Pancreas (tissue), 10 donors: ENCODE data around the gene RAD23A. TPM values are rescaled to one million over a fixed set of nuclear protein-coding genes. Genes with fewer than 3 reads are reported as not detected.

Experiments used
- ATAC-seq, 4 donors: fragments of 200-7000 bp; cut with Tn5 transposase; one replicate each; pipeline versions ENCODE4 v1.8.0 to v1.9.1; 2020; ENCODE audit warnings: mild to moderate bottlenecking in 4 of 4, moderate library complexity in 4 of 4
- DNase-seq, 6 donors: peaks; one replicate each; pipeline ENCODE4 v3.0.0-alpha.2; 2020
- FAIRE-seq: peaks from 2 replicates; lab custom pipeline; 2012; peaks lifted over from hg19 to GRCh38; lab: Jason Lieb, UNC
- H3K27ac ChIP-seq, 4 donors: fragments of 200-600 bp; sonication (generic); 1 replicate in 3 of 4; 2 replicates in 1 of 4; pipeline versions ENCODE4 v1.5.0 to v1.8.0; 2020
- H3K27me3 ChIP-seq, 4 donors: fragments of 200-600 bp; one replicate each; pipeline ENCODE4 v1.8.0; 2021
- H3K36me3 ChIP-seq, 3 donors: fragments of 200-600 bp; sonication (generic) in 1 of 3; one replicate each; pipeline versions ENCODE4 v1.5.0 to v1.8.0; 2020 to 2021
- H3K4me1 ChIP-seq, 3 donors: fragments of 200-600 bp; one replicate each; pipeline ENCODE4 v1.8.0; 2021
- H3K4me3 ChIP-seq, 4 donors: fragments of 200-600 bp; sonication (generic) in 2 of 4; one replicate each; pipeline versions ENCODE4 v1.5.0 to v1.8.0; 2020 to 2021
- H3K9me3 ChIP-seq, 4 donors: fragments of 200-600 bp; one replicate each; pipeline ENCODE4 v1.8.0; 2021
- WGBS, 2 donors: extraction: QIAGEN DNeasy Blood & Tissue Kit; methylation state at CpG; one replicate each; pipeline ENCODE4 v1.1.7; 2013; 5-methylcytosine and 5-hydroxymethylcytosine counted together
- intact Hi-C, 3 donors: fragments of 100-400 bp; cut with DNase I; formaldehyde crosslinking; loops; one replicate each; pipeline versions ENCODE4 v1.11.1 to v1.14.2; 2022
- polyA plus RNA-seq, 2 donors: library from polyadenylated mRNA; stranded (reverse); fragments of 200-250 nt; gene quantifications; one replicate each; pipeline ENCODE4 v1.2.3, GENCODE V29; 2013
- total RNA-seq, 6 donors: library from RNA; stranded (reverse); fragmentation: NEBNext Ultra II Directional in 4 of 6; extraction: Animal tissue kit (Norgen Biotek cat#: 25700) in 4 of 6; gene quantifications; one replicate each; pipeline versions ENCODE4 v1.2.1 to v1.2.4, GENCODE V29; 2021 to 2023
- TF ChIP-seq, protein P1 (sequence below), 4 donors: fragments of 200-600 bp; sonication (generic) in 3 of 4; IDR thresholded peaks; one replicate each; pipeline versions ENCODE4 v1.5.0 to v1.8.0; 2021; ENCODE audit warnings: antibody characterized with exemption in 4 of 4
- donor health status: healthy with polysubstance abuse.
- donor health status: DM: no; HTN: no; CAD: no; lungs with moderate emphysema.
- donor health status: DM: no; HTN: no; CAD: no.
- donor health status: control.
- donor health status: control.
- donor health status: Bipolar disorder and iron deficiency.
- donor health status: DM: yes; HTN: yes; CAD: no.
- donor health status: DM: no; HTN: no; CAD: no.
- donor health status: DM: no; HTN: no; CAD: no.
- donor health status: DM: yes; HTN: yes; CAD: no.

Gene RAD23A
- total and polyA plus RNA-seq, 8 donors: 35.0 to 99.1 (median 46.8) TPM

- intact Hi-C loops: no loop called here
- Histone ChIP-seq H3K27me3 (no peaks in the 10 kb centered on the region), H3K27ac (peak within 1 kb of the TSS; percentile 40 to 65 (median 58)), H3K9me3 (no peaks in the 10 kb centered on the region), H3K4me1 (peaks cover 5 to 15% (median 7%) of the 10 kb centered on the region in 3 donors), H3K36me3 (peaks cover 0 to 13% (median 1%) of the 10 kb centered on the region in 3 donors), H3K4me3 (peak within 1 kb of the TSS; percentile 60 to 85 (median 78))
- DNase-seq (peak; percentile 87 to 95 (median 92)), FAIRE-seq (no peak), ATAC-seq (peak; percentile 78 to 86 (median 82))
- WGBS, 2 donors: 1% methylated on average over 49 to 51 of the region's 51 CpGs
- TF ChIP-seq, protein P1, sequence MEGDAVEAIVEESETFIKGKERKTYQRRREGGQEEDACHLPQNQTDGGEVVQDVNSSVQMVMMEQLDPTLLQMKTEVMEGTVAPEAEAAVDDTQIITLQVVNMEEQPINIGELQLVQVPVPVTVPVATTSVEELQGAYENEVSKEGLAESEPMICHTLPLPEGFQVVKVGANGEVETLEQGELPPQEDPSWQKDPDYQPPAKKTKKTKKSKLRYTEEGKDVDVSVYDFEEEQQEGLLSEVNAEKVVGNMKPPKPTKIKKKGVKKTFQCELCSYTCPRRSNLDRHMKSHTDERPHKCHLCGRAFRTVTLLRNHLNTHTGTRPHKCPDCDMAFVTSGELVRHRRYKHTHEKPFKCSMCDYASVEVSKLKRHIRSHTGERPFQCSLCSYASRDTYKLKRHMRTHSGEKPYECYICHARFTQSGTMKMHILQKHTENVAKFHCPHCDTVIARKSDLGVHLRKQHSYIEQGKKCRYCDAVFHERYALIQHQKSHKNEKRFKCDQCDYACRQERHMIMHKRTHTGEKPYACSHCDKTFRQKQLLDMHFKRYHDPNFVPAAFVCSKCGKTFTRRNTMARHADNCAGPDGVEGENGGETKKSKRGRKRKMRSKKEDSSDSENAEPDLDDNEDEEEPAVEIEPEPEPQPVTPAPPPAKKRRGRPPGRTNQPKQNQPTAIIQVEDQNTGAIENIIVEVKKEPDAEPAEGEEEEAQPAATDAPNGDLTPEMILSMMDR (IDR thresholded peaks at IDR 0.05): no peak
Observed at GRCh38 chr19:12933287-12934072, 12.2 kb upstream of the RAD23A start, which contains the start of gene FARSA. FARSA (minus strand) TSS chr19:12933711; CDS start chr19:12933696, 15 bp downstream.

DNA sequence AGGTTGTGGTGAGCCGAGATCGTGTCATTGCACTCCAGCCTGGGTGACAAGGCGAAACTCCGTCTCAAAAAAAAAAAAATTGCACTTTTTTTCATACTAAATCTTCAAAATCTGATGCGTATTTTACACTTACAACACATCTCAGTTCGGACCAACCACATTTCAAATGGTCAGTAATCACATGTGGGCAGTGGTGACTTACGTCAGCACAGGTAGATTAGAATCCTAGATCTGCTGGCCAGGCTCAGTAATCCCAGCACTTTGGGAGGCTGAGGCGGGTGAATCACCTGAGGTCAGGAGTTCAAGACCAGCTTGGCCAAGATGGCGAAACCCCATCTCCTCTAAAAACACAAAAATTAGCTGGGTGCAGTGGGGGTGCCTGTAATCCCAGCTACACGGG, 10.6 kb upstream of the RAD23A start:
- WGBS, 2 donors: 89% methylated on average over 10 of the region's 10 CpGs
- intact Hi-C loops: no loop called here
- TF ChIP-seq, protein P1 (IDR thresholded peaks at IDR 0.05): no peak
- Histone ChIP-seq H3K27ac (no peak overlapping the region), H3K9me3 (no peaks in the 10 kb centered on the region), H3K36me3 (peaks cover 0 to 4% (median 2%) of the 10 kb centered on the region in 3 donors), H3K4me3 (no peak overlapping the region), H3K27me3 (no peaks in the 10 kb centered on the region), H3K4me1 (peaks cover 7 to 18% (median 13%) of the 10 kb centered on the region in 3 donors)
- no peak for ATAC-seq
- FAIRE-seq: no peak
- DNase-seq: no peak

- FAIRE-seq: no peak
- intact Hi-C loops: no loop called here
- Histone ChIP-seq H3K36me3 (peaks cover 6 to 16% (median 11%) of the 10 kb centered on the region in 3 donors), H3K27ac (no peak overlapping the region), H3K27me3 (no peaks in the 10 kb centered on the region), H3K9me3 (no peaks in the 10 kb centered on the region), H3K4me1 (peaks cover 18 to 21% (median 20%) of the 10 kb centered on the region in 3 donors), H3K4me3 (no peak overlapping the region)
- ATAC-seq: no peak
- DNase-seq: no peak
- TF ChIP-seq, protein P1 (IDR thresholded peaks at IDR 0.05): no peak
- 74 to 77% methylated on average over 7 of the region's 7 CpGs for WGBS, 2 donors
Observed at GRCh38 chr19:12936582-12936981, 9.1 kb upstream of the RAD23A start.

DNA sequence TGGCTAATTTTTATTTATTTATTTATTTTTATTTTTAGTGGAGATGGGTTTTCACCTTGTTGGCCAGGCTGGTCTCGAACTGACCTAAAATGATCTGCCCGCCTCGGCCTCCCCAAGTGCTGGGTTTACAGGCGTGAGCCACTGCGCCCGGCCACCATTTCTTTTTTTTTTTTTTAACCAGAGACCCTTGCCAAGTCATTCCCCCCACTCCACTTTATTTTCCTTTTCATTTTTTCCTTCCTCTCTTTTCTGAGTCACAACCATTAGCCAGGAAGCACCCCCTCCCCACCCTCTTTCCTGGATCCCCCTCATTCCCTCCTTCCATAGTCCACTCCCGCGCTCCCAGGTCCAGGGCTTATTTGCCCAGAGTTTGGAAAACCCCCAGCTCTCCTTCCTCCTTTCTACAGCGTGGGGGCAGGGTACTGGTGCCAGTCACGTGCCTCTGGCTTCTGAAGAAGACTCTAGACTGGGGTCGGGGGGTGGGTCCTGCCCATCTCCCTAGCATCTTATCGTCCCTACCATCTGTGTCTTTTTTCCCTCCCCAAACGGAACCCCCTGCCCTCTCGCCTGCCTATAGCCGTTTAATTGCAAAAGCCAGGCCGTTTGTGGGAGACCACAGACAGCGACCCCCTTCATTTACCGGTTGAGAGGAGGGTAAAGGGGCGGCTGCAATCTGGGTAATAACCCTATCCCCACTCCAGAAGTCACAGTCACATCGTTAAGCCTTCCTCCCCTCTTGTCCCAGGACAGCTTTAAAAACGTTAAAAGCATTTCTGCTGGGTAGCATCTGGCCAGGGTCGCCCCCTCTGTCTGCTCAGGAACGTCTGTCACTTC, 8.4 kb upstream of the RAD23A start:
- no peak for FAIRE-seq
- peak overlapping the region in 3 of 4 donors; percentile 26 to 80 (median 76) for H3K4me3 ChIP-seq
- no peaks in the 10 kb centered on the region for H3K27me3 ChIP-seq
- no peak for ATAC-seq
- peak in 1 of 6 donors; percentile 59 for DNase-seq
- intact Hi-C loops: no loop called here
- H3K4me1 ChIP-seq: peaks cover 18 to 24% (median 21%) of the 10 kb centered on the region in 3 donors
- peak overlapping the region in 2 of 4 donors; percentile 37 to 73 for H3K27ac ChIP-seq
- H3K9me3 ChIP-seq: no peaks in the 10 kb centered on the region
- TF ChIP-seq, protein P1 (IDR thresholded peaks at IDR 0.05): no peak
- 26% methylated on average over 23 of the region's 23 CpGs for WGBS, 2 donors
- H3K36me3 ChIP-seq: peaks cover 6 to 23% (median 15%) of the 10 kb centered on the region in 3 donors
